GM12892 (cell line): ENCODE measurements around the gene TNS2.

Experiments used
- POLR2A ChIP-seq: IDR thresholded peaks from 2 replicates; pipeline ENCODE4 v1.6.1; 2011; ENCODE audit warnings: low read depth, low read length, control low read depth
- POLR2AphosphoS5 ChIP-seq: IDR thresholded peaks from 2 replicates; pipeline ENCODE4 v1.6.1; 2011; ENCODE audit warnings: low read depth, low read length, control low read depth
- TAF1 ChIP-seq: IDR thresholded peaks from 2 replicates; pipeline ENCODE4 v1.6.1; 2011; ENCODE audit warnings: low read depth, mild to moderate bottlenecking, control low read depth, low read length, borderline replicate concordance

DNA sequence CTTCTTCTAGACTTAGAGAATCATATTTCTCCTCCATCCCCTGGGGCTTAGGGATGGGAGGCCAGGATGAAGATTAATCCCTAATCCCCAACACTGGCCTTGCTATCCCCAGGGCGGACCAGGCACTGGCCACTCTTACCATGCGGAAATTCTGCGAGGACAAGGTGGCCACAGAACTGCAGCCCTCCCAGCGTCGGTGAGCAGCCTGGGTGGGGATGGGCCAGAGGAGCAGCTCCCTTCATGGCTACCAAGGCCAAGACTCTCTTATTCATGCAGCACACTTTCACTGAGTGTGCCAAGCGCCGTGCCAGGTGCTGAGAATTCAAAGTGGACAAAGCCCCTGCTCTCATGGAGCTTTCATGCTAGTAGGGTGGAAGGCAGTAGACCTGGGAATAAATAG is 7.0 kb downstream of the TNS2 start:
- TF ChIP-seq POLR2AphosphoS5 (no peak), POLR2A (no peak), TAF1 (no peak)
